Activated gamma-delta T cell treated with anti-CD3 and anti-CD28 coated beads, Interleukin-2, amount 50 U/mL, for 16 hours (primary cell): ENCODE measurements around the gene PTPRN2.
"Not testable (repeated sequence)": the region's sequence is repeated elsewhere in the genome, so short reads cannot be mapped to it uniquely, and the experiment has no call there.

Source experiments
- DNase-seq: peaks from one replicate; pipeline ENCODE4 v3.0.0-alpha.2; 2020; ENCODE audit warnings: low read depth

Gene PTPRN2

DNA sequence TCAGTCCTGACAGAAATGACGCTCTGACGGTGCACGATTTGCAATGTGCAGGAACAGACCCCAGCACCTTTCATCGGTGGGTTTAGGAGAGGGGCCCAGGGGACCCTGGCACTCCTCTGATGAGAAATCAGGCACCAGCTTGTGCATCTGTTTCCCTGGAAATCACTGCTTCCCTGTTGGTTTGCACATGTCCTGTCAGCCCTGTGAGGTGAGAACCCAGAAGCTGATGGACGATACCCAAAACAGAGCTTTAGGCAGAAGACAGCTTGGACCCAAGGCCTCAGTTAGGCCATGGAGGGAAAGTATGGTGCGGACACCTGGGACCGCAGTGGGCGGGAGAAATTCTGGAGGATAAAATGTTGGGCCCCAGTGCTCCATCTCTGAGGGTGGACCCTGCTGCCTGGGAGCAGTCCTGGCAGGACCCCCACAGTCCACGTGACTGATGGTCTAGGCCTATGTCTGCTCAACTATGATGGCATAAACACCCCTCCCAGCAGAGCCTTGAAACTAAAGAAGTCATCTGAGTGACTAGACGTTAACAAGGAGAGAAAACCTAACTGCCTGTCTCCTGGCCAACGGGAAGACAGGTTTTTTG is 242.8 kb downstream of the PTPRN2 start:
- no peak for DNase-seq

DNA sequence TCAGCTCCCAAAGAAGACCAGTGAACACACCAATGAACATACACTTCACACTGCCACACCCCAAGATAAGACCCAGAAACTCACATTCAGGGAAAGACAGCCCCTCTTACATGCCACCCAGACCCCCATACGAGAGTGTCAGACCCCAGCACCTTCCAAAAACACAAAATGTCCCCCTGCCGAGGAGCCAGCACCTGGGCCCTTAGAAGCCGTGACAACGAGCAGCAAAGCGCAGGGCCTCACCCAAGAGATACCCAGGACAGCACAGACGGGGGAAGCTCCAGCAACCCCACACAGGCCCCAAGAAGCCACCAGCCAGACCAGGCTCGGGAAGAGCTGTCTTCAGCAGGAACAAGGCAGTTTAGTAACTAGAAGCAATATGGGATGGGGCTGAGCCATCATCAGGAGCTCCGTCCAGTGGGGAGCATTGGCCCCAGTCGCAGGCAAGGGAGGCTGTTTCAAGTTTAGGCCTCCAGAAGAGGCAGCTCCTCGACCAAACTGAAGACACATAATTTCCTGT is 243.6 kb downstream of the PTPRN2 start:
- DNase-seq = no peak

- DNase-seq = no peak
Observed at GRCh38 chr7:158343526-158343925, 244.1 kb downstream of the PTPRN2 start.

GRCh38 chr7:158341097-158341496 is 246.5 kb downstream of the PTPRN2 start:
- not testable (repeated sequence) for DNase-seq

- DNase-seq = not testable (repeated sequence)
Observed at GRCh38 chr7:158336952-158337351, 250.7 kb downstream of the PTPRN2 start.

GRCh38 chr7:158332516-158332915 is 255.1 kb downstream of the PTPRN2 start:
- DNase-seq = not testable (repeated sequence)

- not testable (repeated sequence) for DNase-seq
Observed at GRCh38 chr7:158331826-158332450, 255.7 kb downstream of the PTPRN2 start.

GRCh38 chr7:158329686-158330085 is 257.9 kb downstream of the PTPRN2 start:
- DNase-seq = no peak

DNA sequence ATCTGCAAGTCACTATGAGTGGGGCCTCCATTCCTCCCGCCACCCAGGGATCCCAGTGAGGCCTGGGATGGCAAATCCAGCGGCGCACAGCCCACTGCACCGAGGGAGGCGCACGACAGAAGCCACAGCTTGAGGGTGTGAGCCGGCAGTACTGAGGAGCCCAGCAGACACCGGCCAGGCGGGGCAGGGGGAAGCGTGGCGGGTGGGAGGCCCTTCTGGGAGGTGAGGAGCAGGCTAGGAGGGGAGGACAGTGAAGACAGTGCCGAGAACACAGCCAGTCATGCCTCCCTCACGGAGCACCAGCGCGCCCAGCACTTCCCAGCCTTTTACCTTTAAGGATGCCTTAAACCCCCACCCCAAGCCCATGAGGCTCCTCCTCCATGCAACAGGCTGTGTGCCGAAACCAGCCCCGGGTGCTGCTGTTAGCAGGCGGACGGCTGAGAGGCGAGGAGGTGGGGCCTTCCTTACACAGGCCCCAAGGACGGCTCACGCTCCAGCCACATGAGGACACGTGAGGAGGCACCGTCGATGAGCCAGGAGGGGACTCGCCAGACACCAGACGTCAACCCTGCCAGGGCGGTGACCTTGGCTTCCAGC is 258.5 kb downstream of the PTPRN2 start:
- no peak for DNase-seq

GRCh38 chr7:158328376-158329013 is 259.1 kb downstream of the PTPRN2 start:
- DNase-seq = no peak

DNA sequence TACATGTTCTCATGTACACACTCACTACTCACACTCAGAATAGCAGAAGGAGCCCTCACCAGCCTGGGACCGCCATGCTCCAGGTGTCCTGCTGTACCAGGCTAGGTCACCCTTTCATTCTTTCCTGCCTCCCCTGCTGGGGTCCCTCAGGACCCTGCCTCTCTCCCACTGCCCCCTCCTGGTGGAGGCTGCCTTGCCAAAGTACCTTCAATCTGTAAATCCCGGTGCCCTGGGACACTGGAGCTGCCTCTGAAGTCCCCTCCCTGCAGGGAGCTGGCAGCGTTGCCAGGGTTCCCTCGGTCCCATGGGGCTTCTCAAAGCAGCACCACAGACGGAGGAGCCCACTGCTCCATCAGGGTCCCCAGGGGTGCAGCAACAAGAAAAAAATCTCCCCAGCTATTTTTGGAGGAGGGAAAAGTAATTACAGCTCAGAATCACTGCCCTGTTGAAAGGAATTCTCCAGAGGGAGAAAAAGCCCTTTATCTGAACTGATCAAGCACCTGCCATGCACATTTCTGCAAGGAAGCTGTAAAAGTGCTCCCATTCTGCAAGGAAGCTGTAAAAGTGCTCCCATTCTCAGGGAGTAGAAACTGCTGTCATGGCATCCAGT is 259.9 kb downstream of the PTPRN2 start:
- no peak for DNase-seq

- no peak for DNase-seq
Observed at GRCh38 chr7:158327012-158327411, 260.6 kb downstream of the PTPRN2 start.

DNA sequence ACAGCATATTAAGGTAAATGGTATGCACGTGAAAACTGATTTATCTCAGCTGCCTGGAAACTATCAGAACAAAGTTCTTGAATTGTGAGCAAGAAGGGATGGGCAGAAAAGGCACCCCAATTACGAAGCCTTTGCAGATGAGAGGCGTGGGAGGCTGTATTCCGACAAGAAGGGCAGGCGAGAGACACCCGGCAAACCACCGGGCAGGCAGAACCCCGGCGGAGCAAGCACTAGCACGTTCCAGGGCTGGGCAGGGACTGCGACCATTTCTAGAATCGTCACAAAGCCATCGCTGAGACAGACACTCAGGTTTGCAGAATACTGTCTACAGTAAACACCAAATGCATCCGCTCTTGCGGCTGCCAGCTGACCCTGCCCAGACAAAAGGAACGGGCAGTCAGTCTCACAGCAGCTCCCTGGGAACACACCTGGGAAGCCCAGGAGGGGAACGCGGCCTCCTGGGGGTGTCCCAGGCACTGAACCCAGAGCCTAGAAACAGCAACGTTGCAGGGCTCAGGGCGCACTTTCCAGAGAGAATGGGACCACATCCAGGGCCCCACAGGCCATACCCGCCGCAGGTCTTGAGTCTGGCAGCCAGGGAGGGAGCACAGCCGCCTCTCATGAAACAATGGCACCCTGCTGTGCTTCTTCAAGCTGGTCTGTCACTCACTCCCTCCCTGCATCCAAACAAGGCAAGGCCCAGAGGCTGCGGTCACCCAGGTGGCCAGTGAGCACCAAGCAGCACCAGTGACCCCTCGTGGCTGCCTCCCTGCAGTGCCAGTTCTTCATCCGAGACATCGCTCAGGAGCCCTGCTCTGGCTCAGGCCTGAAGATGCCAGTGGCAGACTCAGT is 261.9 kb downstream of the PTPRN2 start:
- no peak for DNase-seq

DNA sequence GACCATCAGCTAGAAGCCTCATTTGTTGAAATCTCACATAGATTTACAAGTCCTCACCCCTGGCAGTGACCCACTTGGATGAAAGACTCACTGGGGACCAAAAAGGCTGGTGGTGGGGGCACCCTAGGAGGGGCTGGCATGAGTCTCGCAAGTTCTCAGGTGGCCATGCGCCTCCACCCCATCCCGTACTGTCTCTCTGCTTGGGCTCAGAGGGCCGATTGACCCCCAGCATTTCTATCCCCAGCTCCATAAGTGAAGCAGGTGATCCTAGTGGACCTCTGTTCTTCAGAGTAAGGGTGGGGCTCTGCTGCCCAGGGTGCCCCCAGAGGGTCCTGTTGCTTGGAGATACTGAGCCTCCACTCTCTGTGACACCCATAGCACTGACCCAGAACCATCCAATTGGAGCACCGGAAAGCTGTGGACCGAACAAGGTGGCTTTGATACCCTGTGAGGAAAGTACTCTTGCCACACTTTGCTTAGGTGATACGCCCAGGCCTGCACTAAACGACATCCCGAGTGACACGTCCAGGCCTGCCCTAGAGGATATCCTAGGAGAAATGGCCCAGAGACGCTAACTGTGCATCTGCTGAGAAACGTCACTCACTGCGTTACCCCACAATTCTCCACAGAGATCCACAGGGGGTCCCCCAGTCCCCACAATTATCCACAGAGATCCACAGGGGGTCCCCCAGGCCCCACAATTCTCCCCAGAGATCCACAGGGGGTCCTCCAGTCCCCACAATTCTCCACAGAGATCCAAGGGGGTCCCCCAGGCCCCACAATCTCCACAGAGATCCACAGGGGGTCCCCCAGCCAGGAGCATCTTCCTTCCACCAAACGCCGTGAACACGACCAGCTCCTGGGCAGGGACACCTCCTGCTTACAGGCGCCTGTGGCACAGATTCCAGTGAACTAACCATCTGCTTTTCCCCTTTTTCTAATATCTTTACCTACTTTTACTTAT is 262.9 kb downstream of the PTPRN2 start:
- no peak for DNase-seq

DNA sequence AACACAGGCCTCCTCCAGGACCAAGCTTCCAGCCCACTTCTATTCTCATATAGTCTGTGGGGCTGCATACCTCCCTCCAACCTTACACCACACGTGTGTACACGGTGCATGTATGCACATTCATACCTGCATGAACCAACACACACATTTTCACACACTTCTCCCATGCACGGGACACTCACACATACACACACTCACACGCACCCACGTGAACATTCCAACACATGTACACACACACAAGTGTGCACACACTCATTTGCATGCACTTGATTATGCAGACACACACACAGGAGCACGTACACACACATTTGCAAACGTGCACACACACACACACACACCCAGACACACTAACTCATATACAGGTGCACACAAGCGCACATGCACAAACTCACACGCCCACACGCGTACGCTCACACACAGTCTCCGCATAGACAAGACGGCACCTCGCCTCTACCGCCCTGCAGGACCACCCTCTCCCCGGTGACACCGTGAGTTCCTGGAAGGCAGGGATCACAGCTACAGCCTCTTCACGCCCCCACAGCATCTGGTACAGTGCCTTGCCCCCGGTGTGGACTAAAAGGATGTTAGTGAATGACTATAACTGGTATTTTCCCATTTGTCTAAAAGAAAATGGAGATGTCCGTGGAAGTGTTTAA is 263.8 kb downstream of the PTPRN2 start:
- DNase-seq = no peak

- no peak for DNase-seq
Observed at GRCh38 chr7:158322616-158323530, 264.8 kb downstream of the PTPRN2 start.

DNA sequence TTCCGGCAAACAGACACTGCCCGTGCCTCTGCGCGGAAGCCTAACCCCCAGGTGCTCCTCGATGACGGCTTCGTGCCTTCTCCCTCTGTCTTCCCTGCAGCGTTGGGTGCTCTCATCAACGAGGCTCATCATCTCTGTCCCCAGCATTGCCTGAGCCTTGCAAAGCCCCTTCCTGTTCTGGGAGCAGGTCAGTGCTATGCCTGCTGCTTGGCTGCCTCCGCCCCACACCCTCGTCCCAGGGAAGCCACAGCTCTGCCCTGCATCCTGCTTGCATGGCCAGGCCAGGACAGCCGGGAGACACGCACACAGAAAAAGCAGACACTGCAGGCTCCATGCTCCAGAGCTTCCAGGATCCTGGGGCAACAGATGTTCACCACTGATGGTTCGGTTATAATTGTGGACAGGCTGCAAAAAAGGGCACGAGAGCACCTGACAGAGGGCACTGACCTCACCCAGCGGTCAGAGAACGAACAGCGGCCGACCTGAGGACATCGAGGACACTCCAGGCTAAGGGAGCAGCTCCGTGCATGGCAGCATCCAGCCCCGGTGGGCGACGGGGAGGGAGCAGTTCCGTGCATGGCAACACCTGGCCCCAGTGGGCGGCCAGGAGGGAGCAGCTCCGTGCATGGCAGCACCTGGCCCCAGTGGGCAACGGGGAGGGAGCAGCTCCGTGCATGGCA is 265.5 kb downstream of the PTPRN2 start:
- DNase-seq = no peak

DNA sequence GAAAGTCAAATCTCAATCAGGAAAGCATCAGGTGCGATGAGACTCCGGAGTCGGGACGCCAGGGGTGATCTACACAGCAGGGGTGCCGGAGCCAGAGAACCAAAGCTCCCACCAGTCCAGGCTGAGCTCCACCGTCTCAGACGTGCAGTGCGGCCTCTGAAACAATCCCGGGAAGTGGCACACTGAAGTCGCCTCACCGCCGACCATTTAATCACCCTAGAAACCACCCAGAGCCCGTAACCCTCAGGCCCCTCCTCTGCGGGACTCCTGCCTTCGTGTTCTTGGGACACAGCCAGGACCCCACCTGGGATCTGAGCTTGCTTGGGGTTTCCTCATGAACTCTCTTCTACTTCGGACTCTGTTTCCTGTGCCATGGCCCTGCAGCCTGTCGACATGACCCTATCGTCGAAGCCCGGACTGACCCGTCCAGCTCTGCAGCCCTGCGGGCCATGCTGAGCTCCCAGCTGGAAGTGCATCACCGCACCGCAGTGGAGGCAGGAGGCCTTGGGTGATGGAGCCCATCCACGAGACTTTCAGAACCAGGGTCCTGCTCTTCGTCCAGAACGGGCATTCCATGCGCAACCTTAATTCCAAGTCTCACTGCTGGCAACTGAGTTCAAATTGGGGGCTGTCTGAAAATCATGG is 266.4 kb downstream of the PTPRN2 start:
- no peak for DNase-seq
